ENCODE measurements around the gene LAMP2. TPM values are rescaled to one million over a fixed set of nuclear protein-coding genes. Genes with fewer than 3 reads are reported as not detected.

Gene LAMP2
- total RNA-seq, 4 donors from 2014 or later = 19.8 to 119 (median 65.7) TPM

- TF ChIP-seq POLR2A (IDR thresholded peaks at IDR 0.05) (no peak), CTCF (IDR thresholded peaks at IDR 0.05) (no peak)
- DNase-seq = no peak
- Histone ChIP-seq H3K4me1 (no peaks in the 10 kb centered on the region), H3K27ac (no peak overlapping the region), H3K4me3 (no peak overlapping the region), H3K27me3 (no peaks in the 10 kb centered on the region), H3K9me3 (no peaks in the 10 kb centered on the region), H3K36me3 (no peaks in the 10 kb centered on the region)
Measured at GRCh38 chrX:120429776-120430540, 39.1 kb downstream of the LAMP2 start.

GRCh38 chrX:120428309-120428708 lies 40.8 kb downstream of the LAMP2 start:
- no peaks in the 10 kb centered on the region for H3K27me3 ChIP-seq
- no peak overlapping the region for H3K4me3 ChIP-seq
- no peaks in the 10 kb centered on the region for H3K36me3 ChIP-seq
- no peaks in the 10 kb centered on the region for H3K9me3 ChIP-seq
- H3K4me1 ChIP-seq = no peaks in the 10 kb centered on the region
- no peak for DNase-seq
- no peak overlapping the region for H3K27ac ChIP-seq
- TF ChIP-seq CTCF (IDR thresholded peaks at IDR 0.05) (no peak), POLR2A (IDR thresholded peaks at IDR 0.05) (no peak)

- Histone ChIP-seq H3K9me3 (no peaks in the 10 kb centered on the region), H3K27ac (no peak overlapping the region), H3K36me3 (no peaks in the 10 kb centered on the region), H3K27me3 (no peaks in the 10 kb centered on the region), H3K4me3 (no peak overlapping the region), H3K4me1 (no peaks in the 10 kb centered on the region)
- TF ChIP-seq CTCF (IDR thresholded peaks at IDR 0.05) = no peak
- no peak for TF ChIP-seq POLR2A (IDR thresholded peaks at IDR 0.05)
- no peak for DNase-seq
Measured at GRCh38 chrX:120426599-120426998, 42.5 kb downstream of the LAMP2 start.

GRCh38 chrX:120419463-120419862 lies 49.6 kb downstream of the LAMP2 start:
- peak in 2 of 3 donors; percentile 62 for DNase-seq
- peak overlapping the region in 2 of 4 donors; percentile 18 to 32 for H3K27ac ChIP-seq
- H3K4me3 ChIP-seq = no peak overlapping the region
- H3K27me3 ChIP-seq = no peaks in the 10 kb centered on the region
- no peak for TF ChIP-seq CTCF (IDR thresholded peaks at IDR 0.05)
- TF ChIP-seq POLR2A (IDR thresholded peaks at IDR 0.05) = no peak
- H3K9me3 ChIP-seq = no peaks in the 10 kb centered on the region
- H3K36me3 ChIP-seq = no peaks in the 10 kb centered on the region
- H3K4me1 ChIP-seq = no peaks in the 10 kb centered on the region

- no peaks in the 10 kb centered on the region for H3K27me3 ChIP-seq
- TF ChIP-seq POLR2A (IDR thresholded peaks at IDR 0.05) = no peak
- no peak for TF ChIP-seq CTCF (IDR thresholded peaks at IDR 0.05)
- no peak overlapping the region for H3K27ac ChIP-seq
- no peak overlapping the region for H3K4me3 ChIP-seq
- no peaks in the 10 kb centered on the region for H3K4me1 ChIP-seq
- H3K9me3 ChIP-seq = no peaks in the 10 kb centered on the region
- DNase-seq = no peak
- H3K36me3 ChIP-seq = no peaks in the 10 kb centered on the region
Measured at GRCh38 chrX:120408168-120408567, 60.9 kb downstream of the LAMP2 start.
